K562 (cell line): ENCODE measurements around the gene VSIG10L. TPM values are rescaled to one million over a fixed set of nuclear protein-coding genes. Genes with fewer than 3 reads are reported as not detected.

ENCODE experiments used
- CHD2 ChIP-seq: IDR thresholded peaks from 2 replicates; pipeline ENCODE4 v1.6.1; 2011; ENCODE audit warnings: low read depth, low read length
- PTTG1 ChIP-seq: fragments of 450-650 bp; IDR thresholded peaks from 2 replicates; pipeline ENCODE4 v1.6.1; 2016; ENCODE audit warnings: low read depth, mild to moderate bottlenecking, missing genetic modification characterization, missing compliant biosample characterization
- TBP ChIP-seq: optimal IDR thresholded peaks from 2 replicates; pipeline ENCODE3; 2011; ENCODE audit warnings: low read depth, low read length, improper control_type of control experiment
- ZBTB7A ChIP-seq: IDR thresholded peaks from 2 replicates; pipeline ENCODE4 v1.6.1; 2011; ENCODE audit warnings: low read depth, mild to moderate bottlenecking, low read length, moderate library complexity, borderline replicate concordance; ENCODE audit not compliant: control insufficient read depth
- ZC3H8 ChIP-seq: fragments of 450-650 bp; IDR thresholded peaks from 2 replicates; pipeline ENCODE4 v1.6.1; 2017
- ZKSCAN1 ChIP-seq: fragments of 150-350 bp; IDR thresholded peaks from 2 replicates; pipeline ENCODE4 v1.6.1; 2016; ENCODE audit warnings: low read depth, low read length
- ZNF644 ChIP-seq: fragments of 200-800 bp; sonication (Bioruptor generic); IDR thresholded peaks from 2 replicates; pipeline ENCODE4 v1.6.1; 2016; ENCODE audit warnings: low read depth, missing genetic modification characterization, missing compliant biosample characterization
- polyA plus RNA-seq, 8 experiments: library from polyadenylated mRNA; depleted of rRNA in 4 of 8; stranded (reverse) in 5 of 8; unstranded in 3 of 8; fragments of >200 nt; fragmentation: Nextera tagmentation in 2 of 8; fragmentation: Illumina TruSeq in 1 of 8; extraction: Ambion mirVana in 2 of 8; extraction: Trizol in 1 of 8; gene quantifications; 2 replicates each; pipeline versions ENCODE4 v1.2.1 to v1.2.3, GENCODE V29; 2011 to 2014; ENCODE audit warnings: inconsistent platforms in 1 of 8, missing spikeins in 1 of 8
- total RNA-seq, 7 experiments: library from RNA; depleted of rRNA in 6 of 7; stranded (reverse); fragments of >200 nt in 6 of 7; fragmentation: Illumina TruSeq in 2 of 7; extraction: Trizol in 2 of 7; gene quantifications; 2 replicates each; pipeline versions ENCODE4 v1.2.1 to v1.2.3, GENCODE V29; 2011 to 2021; ENCODE audit warnings: low replicate concordance in 1 of 7
- TF ChIP-seq, protein P1 (sequence below), 3 experiments: IDR thresholded peaks in 2 of 3; conservative IDR thresholded peaks in 1 of 3; 2 replicates each; pipeline ENCODE4 v1.5.1; 2011 to 2012; ENCODE audit warnings: low read length in 3 of 3, mild to moderate bottlenecking in 3 of 3, control low read depth in 2 of 3, improper control_type of control experiment in 1 of 3, inconsistent platforms in 1 of 3, low read depth in 1 of 3, mixed read lengths in 1 of 3, moderate library complexity in 1 of 3; ENCODE audit not compliant: insufficient read depth in 2 of 3
- TF ChIP-seq, protein P2 (sequence below): sonication (generic); formaldehyde crosslinking; IDR thresholded peaks from 2 replicates; pipeline ENCODE4 v1.8.0; 2023; ENCODE audit warnings: mild to moderate bottlenecking, missing genetic modification reagents

VSIG10L gene
- total and polyA plus RNA-seq, 9 of the 15 experiments (the other 6 are each of a cell fraction or from before 2014, with no cell fraction given): 1.1 to 7.6 (median 2.2) TPM

DNA sequence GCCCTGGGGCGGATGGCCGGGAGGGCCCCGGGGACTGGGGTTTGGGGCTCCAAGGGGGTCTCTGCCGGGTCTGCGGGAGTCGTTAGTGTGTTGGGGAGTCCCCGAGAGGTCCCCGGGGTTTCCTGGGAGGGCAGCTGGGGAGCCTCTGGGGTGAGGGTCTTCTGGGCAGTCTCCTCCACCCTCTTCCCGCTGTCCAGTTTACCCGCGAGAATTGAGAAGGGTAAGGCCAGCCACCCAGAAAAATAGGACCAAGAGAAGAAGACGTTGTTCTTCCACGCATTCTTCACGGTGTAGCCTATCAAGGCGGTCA lies 25.3 kb upstream of the VSIG10L start (continued):
- TF ChIP-seq, protein P1, sequence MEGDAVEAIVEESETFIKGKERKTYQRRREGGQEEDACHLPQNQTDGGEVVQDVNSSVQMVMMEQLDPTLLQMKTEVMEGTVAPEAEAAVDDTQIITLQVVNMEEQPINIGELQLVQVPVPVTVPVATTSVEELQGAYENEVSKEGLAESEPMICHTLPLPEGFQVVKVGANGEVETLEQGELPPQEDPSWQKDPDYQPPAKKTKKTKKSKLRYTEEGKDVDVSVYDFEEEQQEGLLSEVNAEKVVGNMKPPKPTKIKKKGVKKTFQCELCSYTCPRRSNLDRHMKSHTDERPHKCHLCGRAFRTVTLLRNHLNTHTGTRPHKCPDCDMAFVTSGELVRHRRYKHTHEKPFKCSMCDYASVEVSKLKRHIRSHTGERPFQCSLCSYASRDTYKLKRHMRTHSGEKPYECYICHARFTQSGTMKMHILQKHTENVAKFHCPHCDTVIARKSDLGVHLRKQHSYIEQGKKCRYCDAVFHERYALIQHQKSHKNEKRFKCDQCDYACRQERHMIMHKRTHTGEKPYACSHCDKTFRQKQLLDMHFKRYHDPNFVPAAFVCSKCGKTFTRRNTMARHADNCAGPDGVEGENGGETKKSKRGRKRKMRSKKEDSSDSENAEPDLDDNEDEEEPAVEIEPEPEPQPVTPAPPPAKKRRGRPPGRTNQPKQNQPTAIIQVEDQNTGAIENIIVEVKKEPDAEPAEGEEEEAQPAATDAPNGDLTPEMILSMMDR (IDR thresholded peaks at IDR 0.05 in 2 of 3, conservative IDR thresholded peaks at IDR 0.05 in 1 of 3; ENCODE audit: insufficient read depth in 2 of 3, low read depth in 1 of 3, low read length in 3 of 3): no peak
- TF ChIP-seq ZC3H8 (no peak), ZNF644 (no peak), ZKSCAN1 (no peak), CHD2 (peak; percentile 64; the same call in 1 of the 2 replicates), TBP (peak; percentile 80), ZBTB7A (0 out of 2 replicates have a peak, but pooled peaks have one; percentile 34), PTTG1 (tag) (no peak)
- TF ChIP-seq, protein P2, sequence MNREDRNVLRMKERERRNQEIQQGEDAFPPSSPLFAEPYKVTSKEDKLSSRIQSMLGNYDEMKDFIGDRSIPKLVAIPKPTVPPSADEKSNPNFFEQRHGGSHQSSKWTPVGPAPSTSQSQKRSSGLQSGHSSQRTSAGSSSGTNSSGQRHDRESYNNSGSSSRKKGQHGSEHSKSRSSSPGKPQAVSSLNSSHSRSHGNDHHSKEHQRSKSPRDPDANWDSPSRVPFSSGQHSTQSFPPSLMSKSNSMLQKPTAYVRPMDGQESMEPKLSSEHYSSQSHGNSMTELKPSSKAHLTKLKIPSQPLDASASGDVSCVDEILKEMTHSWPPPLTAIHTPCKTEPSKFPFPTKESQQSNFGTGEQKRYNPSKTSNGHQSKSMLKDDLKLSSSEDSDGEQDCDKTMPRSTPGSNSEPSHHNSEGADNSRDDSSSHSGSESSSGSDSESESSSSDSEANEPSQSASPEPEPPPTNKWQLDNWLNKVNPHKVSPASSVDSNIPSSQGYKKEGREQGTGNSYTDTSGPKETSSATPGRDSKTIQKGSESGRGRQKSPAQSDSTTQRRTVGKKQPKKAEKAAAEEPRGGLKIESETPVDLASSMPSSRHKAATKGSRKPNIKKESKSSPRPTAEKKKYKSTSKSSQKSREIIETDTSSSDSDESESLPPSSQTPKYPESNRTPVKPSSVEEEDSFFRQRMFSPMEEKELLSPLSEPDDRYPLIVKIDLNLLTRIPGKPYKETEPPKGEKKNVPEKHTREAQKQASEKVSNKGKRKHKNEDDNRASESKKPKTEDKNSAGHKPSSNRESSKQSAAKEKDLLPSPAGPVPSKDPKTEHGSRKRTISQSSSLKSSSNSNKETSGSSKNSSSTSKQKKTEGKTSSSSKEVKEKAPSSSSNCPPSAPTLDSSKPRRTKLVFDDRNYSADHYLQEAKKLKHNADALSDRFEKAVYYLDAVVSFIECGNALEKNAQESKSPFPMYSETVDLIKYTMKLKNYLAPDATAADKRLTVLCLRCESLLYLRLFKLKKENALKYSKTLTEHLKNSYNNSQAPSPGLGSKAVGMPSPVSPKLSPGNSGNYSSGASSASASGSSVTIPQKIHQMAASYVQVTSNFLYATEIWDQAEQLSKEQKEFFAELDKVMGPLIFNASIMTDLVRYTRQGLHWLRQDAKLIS (CRISPR knock-in tag): no peak
- TF ChIP-seq, all 486 proteins: peak for 12
